NCI-H526 (cell line): ENCODE measurements around the gene PFKL.

Experiments used
- DNase-seq, 2 experiments: peaks; one replicate each; lab custom pipeline; 2025; lab: John Stamatoyannopoulos, UW

PFKL gene

DNA sequence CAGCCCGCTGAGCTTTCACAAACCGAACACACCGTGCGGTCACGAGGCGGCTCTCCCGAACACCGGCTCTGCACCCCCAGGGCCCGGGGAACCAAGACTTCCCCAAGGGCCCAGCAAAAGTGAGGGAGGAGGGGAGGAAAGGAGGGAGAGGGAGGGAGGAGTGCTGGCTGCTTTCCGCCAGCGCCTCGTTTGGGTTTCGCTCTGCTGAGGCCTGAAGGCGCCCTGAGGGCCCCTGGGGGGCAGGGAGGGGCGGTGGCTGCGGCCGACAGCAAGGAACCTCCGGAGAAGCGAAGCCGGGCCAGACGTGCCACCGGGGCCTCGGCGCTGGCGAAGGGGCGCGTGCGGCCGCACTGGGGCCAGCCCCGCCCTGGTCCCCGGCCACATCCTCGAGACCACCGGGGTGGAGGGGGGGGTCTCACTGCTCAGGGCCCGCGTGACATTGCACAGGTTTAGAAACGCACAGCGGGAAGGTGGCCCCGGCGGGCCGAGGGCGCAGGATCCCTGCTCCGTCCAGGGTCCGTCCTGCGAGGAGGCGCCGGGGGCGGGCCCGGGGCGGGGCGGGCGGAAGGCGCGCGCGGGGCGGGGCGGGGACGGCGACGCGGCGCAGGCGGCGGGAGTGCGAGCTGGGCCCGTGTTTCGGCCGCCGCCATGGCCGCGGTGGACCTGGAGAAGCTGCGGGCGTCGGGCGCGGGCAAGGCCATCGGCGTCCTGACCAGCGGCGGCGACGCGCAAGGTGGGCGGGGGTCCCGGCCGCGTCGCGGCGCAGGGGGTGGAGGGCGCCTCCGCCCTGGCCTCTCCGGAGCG lies at the start of gene PFKL:
TSS of gene PFKL (plus strand) at position 596 of the 804 bp plus-strand sequence. CDS start at position 649, 53 bp downstream.
- peak in 1 of 2 experiments; percentile 74 for DNase-seq

DNA sequence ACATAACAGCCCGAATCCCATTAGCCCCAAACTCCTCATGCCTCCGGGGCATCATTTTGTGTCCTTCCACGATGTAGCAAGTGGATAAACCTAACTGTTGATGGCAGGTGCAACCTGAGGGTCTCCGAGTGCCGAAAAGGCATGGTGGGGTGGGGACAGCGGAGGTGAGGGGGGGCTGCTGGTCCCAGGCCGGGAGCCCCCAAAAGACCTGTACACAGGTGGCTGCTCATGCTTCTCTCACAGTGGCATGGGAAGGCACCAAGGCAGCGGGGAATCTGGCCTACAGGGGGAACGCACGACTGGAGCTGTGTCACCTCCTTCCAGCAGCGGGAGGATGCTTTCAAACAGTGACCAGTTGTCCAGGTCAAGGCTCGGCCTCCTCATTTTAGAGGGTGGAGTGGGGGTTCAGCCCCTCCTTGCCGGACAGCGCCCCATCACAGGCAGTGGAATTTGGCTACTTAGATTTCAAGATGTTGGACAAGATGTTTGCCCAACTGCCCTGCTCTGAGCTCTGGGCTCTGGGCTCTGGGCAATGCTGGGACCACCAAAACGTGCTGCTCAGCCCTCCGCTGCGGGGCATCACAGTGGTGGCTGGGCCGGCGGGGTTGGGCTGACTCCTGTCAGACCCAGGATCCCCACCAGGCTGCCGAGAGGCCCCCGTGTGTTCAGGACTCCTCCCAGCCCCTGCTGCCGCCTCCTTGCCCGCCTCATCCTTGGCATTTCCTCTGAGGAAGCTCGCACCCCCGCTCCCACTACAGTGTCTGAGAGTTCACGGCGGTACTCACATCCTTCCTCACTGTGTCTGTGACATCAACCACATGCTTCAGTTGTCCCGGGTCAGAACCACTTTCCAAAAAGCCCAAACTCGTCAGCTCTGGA lies 45.8 kb upstream of the PFKL start:
- no peak for DNase-seq

DNA sequence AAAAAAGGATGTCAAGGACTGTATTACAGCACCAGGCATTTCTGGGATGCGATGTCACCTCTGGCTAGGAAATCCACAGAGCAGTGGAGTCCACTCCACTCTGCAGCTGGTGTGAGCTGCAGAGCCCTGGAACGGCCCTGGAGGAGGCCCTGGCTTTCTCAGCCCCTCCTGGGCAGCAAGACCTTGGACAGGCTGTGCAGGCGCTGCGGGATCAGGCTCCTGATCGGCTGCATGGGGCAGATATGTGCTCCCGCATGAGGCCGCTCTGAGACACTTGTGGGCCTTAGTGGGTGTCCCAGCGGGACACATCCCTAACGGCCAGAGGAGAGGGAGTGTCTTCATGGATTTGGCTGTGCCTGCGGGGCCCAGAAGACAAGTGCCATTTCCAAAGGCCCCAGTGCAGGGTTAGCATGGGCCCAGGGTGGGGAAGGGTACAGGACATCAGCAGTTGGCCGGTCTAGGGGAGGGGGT lies 44.3 kb upstream of the PFKL start:
- no peak for DNase-seq

DNA sequence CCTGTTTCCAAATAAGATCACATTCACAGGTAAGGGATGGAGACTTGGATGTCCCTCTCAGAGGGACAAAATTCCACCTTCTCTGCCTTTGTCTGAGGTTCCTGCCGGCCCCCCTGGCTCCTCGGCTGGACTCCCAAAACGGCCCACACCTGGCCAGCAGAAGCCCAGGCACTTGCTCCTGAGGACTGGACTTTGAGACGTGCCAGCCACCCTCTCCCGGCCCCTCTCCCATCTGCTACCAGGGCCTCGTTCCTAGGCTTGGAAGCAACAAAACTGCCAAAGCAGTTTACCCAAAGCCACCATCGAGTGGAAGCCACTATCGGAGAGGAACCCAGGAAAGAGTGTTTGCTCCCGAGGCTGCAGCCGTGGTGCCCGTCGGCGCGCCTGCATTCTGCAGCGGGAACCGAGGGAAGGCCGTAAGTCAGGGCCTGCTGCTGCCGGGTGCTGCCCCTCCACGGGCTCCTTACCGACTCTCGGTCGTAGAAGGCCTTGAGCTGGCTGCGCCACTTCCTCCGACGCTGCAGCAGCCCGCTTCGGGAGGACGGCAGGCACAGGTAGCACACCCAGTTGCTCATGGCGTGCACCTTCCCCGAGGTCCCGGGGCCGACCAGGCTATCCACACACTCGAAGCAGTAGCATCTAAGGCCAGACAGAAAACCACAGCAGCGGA lies 41.7 kb upstream of the PFKL start:
- no peak for DNase-seq

DNA sequence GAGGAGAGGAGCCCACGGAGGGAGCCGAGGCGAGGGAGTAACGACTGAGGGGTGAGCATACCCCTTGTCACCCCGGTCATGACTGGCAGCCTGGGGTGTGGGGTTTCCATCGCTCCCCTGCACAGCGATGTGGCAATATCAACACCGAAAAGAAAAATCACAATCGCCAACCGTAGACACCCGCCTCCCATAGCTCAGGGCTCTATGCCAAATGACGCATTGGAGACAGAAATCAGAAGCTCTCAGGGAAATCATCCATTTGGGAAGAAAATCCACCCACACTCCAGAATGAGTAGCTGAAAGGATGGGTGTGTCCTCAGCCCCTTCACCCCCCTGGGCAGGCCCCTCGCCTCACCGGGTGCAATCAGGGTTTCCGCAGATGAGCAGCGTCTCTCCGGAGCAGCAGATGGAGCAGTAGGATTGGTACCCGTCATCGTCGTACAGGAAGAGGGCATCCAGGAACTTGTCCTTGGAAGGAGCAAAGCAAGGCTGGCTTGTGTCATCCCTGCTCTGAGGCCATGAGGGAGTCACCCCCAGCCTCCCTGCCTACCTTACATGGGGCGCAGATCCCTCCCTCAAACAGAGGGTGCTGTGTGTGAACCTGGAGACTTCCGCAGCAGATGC lies 40.7 kb upstream of the PFKL start:
- no peak for DNase-seq

DNA sequence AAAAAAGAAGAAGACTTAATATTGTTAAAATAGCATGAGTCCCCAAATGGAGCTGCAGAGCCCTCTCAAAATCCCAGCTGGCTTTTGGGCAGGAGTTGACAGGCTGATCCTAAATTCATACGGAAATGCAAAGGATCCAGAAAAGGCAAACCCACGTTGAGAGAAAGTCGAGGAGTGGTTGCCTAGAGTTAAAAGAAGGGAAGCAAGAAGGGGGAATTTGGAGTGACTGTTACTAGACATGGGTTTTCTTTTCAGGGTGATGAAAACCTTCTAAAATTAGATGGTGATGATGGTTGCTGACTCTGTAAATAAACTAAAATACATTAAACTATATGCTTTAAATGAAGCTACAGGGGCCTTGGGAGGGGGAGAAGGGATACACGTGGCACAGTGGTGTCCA lies 39.8 kb upstream of the PFKL start:
- no peak for DNase-seq

DNA sequence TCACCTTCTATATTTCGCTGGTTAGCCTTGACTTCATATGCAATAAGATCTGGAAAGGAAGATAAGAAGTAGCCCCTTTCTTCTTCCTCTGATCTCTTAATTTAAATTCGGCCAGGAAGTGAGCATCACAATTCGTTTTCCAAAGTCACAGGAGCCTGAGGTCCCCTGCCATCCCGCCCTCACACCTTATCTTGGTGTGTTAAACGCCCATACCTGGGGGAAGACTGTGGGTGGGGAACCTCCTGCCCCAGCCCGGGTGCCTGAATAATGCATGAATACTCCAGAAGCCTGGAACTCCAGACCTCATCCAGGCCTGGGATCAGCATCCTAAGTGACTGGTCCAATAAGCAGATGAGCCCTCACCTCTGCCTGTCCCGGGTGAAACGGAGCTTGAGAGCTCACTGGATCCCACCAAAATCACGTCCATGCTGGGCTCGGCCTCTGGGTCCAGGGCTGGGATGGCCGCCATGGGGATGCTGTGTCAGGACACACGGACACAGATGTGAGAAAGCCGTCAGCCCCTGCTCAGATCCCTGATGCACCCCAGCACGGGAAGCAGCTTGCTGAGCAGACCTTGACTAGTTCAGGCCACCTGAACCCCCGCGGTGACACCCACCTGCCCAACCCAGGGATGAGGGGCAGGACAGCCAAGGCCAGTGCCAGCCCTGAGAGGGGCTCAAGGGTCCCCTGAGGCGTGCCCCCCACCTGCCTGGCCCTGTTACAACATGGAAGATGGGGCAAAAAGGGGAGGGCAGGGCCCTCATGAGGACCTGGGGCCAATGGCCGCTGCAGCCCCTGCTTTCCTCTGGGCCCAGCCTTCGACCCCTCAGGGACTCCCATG lies 38.8 kb upstream of the PFKL start:
- DNase-seq, result no peak

DNA sequence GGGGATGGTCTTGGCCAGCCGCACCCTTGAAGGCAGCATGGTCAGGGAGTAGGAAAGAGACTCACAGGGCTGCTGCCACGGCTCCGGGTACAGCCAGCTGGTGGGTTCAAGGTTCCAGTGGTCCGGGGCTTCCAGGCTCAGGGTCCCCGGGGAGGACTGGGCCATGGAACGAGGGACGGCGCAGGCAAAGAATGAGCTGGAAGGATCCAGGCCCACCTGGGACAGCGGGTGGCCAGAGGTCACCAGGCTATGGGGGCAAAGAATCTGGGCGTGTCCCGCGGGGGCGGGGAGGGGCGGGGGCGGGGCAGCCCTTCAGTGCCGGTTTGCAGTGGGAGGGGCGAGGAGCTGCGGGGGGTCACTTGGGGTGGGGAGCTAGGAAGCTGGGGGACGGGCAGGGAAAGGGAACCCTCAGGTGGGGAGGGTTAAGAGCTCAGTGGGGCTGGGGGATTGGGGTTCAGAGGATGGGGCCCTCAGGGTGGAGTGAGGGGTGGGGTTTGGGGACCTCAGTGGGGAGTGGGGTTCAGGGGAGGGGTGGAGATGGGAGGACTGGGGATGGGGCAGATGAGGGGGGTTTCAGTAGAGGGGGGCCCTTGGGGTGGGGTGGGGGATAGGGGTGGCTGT lies 38.1 kb upstream of the PFKL start, which contains the start of gene DNMT3L:
TSS of gene DNMT3L (minus strand) at position 223 of the 621 bp plus-strand sequence. CDS start 638 bp downstream, outside the sequence.
- no peak for DNase-seq

DNA sequence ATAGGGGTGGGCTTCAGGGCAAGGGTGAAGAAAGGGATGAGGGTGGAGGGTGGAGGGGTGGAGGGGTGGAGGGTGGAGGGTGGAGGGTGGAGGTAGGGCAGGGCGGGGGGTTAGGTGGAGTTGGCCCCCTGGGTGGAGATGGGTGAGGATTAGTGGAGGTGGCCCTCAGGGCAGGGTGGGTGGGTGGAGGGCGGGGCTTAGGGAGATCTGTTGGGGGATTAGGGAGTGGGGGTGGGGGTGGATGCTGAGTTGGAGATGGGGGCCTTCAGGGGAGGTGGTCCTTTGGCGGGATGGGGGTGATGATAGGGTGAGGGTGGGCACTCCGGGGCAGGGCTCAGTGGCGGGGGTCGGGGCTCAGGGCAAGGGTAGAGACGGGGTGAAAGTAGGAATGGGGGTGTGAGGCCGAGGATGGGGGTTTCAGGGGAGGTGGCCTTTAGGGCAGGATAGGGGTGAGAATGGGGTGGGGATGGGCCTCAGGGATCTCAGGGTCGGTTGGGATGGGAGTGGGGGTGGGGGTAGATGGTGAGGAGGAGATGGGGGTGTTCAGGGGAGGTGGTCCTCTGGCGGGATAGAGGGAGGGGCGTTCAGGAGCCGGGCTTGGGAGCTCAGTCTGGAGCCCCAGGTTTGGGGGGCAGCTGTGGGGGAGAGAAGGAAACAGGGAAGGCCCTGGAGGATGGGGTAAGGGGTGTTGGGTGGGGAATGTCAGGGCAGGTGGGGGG lies 37.4 kb upstream of the PFKL start:
- DNase-seq, result no peak

DNA sequence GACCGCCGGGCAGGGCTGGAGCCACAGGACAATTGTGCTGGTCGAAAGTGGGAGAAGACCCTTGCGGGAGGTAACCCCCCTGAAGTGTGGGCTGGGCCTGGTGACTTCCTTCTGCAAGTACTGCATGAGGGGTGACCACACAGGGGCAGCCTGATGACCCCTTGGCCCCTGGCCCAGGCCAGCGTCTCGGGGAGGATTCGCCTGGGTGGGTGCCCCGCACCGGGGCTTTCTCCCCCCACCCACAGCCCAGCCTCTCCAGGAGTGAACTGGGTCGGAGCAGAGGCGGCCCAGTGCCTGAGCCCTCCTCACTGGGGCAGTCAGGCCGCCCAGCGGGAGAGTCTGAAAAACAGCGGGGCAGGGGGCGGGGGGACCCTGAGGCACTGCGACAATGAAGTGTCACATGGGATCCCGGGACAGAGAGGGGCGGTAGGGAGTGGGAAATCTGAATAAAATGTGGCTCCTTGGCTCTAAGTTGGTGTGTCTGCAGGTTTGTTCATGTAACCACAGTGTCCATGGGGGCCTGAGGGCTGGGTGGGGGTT lies 36.6 kb upstream of the PFKL start:
- no peak for DNase-seq

DNA sequence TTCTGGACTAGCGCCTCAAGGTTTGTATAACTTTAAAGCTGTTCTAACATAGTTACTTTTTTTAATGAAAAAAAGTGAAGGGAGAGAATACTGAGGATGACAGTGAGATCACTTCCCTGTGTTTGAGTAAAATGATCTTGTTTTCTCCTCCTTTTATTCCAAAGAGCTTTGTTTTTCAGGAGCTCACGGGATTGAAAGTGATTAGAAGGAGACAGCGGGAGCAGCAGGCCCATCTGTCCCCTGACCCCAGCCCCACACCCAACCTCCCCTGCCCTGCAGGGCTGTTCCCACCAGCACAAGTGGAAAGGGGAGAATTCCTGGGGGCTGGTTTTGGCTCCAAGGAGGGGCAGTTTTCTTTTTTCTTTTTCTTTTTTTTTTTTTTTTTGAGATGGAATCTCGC lies 36.1 kb upstream of the PFKL start:
- DNase-seq, result no peak

DNA sequence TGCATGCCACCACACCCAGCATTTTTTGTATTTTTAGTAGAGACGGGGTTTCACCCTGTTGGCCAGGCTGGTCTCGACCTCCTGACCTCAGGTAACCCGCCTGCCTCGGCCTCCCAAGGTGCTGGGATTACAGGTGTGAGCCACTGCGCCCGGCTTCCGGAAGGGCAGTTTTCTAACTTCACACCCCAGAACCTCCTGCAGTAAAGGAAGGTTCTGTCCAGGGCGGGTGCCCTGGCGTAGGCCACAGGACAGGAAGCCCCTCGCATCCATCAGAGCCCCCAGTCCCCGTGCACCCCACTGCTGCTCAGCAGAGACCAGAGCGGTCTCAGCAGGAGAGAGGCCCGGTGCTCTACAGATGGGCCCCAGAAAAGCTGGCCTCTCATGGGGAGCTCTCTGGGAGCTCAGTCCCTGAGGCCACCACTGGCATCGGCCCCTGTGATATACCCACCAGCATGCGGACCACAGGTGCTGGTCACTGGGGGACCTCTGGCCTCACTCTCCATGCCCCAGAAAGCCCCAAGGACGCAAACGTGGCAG lies 34.1 kb upstream of the PFKL start:
- DNase-seq, result no peak

DNA sequence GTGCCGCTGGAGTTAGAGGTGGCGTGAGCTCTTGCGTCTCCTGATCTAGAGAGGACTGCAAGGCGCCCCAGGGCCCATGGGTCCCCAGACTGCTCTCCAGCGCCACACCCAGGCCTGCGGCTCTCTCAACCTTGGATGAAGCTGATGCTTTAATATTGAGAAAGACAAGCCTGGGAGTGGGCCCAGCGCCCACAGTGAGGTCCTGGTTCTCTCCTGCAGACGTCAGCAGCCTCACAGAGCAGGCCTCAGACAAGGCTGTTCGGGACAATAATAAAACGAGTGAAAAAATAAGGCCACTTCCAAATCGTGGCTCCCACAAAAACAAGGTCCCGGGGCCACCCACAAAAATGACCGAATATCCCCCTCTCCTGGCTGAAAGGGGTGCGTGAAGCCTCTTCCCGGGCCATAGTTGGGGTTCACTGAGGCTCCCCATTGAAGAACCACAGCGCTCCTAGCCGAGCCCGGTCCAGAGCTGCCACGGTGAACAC lies 32.2 kb upstream of the PFKL start:
- DNase-seq, result peak in 1 of 2 experiments; percentile 22

DNA sequence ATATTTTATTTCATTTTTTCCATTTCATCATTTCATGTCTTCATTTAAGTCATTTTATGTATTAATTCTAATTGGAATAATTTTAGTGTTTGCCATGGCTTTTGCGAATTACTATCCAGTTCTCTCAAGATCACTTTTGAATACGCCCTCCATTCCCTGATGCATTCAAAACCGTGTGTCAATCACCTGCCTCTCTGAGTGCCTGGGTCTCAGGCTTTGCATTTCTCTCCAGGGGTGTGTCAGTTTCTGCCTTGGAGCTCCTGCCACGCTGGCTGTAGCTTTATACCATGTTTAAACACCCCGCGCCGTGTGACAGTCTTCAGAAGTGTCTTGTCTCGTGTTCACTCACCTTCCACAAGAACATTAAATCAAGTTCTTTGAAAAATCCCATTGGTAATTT lies 30.8 kb upstream of the PFKL start:
- DNase-seq, result no peak

DNA sequence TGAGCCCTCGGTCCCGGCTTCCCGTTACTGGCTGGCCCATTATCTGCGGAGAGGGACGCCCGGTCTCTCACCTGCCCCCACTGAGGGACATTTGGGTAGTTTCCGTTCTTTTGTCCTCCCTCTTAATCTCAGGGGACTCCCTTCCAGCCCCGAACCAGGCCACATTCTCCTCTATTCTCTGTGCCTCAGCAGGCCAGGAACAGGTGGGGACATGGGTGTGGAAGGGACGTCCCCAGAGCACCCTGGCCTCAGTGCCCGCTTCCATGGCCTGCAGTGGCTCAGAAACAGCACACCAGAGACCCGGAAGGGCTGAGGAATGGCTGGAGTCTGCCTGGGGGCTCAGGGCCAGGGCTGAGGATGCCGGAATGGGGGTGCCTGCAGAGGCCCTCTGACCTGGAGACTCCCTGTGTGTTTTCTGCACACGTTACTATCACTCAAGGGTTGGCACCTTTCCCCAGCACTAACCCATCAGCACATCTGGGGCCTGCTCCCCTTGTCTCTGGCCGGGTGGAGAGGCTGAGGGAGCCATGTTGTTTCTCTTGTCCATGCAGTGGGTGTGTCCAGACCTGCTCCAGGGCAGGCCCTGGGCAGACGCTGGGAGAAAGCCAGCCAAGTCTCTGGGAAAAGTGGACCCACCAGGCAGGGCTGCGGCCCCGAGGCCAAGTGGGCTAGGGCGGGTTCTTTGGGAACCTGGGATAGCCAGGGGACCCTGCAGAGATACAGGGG lies 28.1 kb upstream of the PFKL start:
- no peak for DNase-seq

DNA sequence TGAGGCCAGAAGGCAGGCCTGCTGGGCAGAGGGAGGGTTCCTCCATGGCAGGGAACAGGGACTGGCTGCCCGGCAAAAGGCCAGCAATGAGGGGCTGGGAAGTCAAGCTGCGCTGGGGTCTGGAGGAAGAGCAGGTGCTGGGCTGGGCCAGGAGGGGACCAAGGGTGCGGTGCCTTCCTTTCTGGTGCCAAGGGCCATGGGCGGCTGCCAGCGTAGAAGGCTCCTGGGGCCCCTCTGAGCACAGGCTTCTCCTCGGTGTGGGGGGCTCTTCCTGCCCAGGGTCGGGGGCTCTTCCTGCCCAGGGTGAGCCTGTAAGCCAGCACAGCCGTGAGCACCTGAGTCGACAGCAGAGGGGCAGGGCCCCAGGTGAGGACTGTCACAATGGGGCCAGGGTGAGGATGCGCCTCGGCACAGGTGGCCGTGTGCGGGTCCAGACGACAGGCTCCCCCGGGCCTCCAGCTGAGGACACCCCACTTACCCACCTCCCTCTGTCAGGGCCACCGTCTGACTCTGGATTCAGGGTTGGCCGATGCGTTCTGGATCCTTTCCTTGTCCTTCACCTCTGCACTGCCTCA lies 27.5 kb upstream of the PFKL start:
- DNase-seq, result no peak

DNA sequence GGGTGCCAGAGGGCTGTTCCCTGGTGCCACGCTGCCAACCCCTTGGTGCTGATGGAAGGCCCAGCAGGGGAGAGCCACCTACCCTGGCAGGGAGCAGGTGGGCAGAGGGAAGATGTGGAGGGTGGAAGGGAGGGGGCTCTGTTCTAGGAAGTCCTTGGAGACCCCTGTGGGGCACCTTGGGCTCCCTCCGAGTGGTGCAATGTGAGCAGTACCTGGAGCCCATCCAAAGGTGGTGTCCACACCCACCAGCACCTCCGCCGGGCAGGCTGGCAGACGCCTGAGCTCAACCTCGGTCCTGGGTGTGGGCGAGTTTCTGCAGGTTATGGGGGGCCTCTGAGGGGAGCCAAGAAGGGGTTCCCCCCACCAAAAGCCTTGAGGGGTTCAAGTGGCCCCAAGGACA lies 26.8 kb upstream of the PFKL start:
- DNase-seq, result no peak

DNA sequence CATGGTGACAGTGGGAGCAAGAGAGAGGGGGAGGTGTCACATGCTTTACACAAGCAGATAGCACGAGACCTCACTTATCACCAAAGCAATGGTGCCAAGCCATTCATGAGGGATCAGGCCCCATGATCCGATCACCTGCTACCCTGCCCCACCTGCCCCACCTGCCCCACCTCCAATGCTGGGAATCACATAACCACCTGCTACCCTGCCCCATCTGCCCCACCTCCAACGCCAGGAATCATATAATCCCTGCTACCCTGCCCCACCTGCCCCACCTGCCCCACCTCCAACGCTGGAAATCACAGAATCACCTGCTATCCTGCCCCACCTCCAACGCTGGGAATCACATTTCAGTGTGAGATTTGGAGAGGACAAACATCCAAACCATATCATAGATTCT lies 24.8 kb upstream of the PFKL start:
- DNase-seq, result no peak
